BLaER1 (cell line): ENCODE data around the gene NFIC.
"Not testable (repeated sequence)": the region's sequence is repeated elsewhere in the genome, so short reads cannot be mapped to it uniquely, and the experiment has no call there.

Source experiments
- H3K27ac ChIP-seq: shearing (Covaris generic); formaldehyde crosslinking; 2 replicates; pipeline ENCODE4 v1.8.1; 2022
- H3K27me3 ChIP-seq: shearing (Covaris generic); formaldehyde crosslinking; 2 replicates; pipeline ENCODE4 v1.8.1; 2022
- H3K36me3 ChIP-seq: shearing (Covaris generic); formaldehyde crosslinking; 2 replicates; pipeline ENCODE4 v1.8.1; 2022
- H3K4me1 ChIP-seq: shearing (Covaris generic); formaldehyde crosslinking; 2 replicates; pipeline ENCODE4 v1.8.1; 2022
- H3K4me2 ChIP-seq: shearing (Covaris generic); formaldehyde crosslinking; 2 replicates; pipeline ENCODE4 v1.8.1; 2022
- H3K4me3 ChIP-seq: shearing (Covaris generic); formaldehyde crosslinking; 2 replicates; pipeline ENCODE4 v1.8.1; 2022
- H3K9ac ChIP-seq: shearing (Covaris generic); formaldehyde crosslinking; 2 replicates; pipeline ENCODE4 v1.8.1; 2022
- H3K9me3 ChIP-seq: shearing (Covaris generic); formaldehyde crosslinking; 2 replicates; pipeline ENCODE4 v1.8.1; 2022
- H4K20me1 ChIP-seq: shearing (Covaris generic); formaldehyde crosslinking; 2 replicates; pipeline ENCODE4 v1.8.1; 2022
- Cebpa-rat ChIP-seq: shearing (Covaris generic); IDR thresholded peaks from 2 replicates; pipeline ENCODE4 v1.8.1; 2022

The NFIC gene

DNA sequence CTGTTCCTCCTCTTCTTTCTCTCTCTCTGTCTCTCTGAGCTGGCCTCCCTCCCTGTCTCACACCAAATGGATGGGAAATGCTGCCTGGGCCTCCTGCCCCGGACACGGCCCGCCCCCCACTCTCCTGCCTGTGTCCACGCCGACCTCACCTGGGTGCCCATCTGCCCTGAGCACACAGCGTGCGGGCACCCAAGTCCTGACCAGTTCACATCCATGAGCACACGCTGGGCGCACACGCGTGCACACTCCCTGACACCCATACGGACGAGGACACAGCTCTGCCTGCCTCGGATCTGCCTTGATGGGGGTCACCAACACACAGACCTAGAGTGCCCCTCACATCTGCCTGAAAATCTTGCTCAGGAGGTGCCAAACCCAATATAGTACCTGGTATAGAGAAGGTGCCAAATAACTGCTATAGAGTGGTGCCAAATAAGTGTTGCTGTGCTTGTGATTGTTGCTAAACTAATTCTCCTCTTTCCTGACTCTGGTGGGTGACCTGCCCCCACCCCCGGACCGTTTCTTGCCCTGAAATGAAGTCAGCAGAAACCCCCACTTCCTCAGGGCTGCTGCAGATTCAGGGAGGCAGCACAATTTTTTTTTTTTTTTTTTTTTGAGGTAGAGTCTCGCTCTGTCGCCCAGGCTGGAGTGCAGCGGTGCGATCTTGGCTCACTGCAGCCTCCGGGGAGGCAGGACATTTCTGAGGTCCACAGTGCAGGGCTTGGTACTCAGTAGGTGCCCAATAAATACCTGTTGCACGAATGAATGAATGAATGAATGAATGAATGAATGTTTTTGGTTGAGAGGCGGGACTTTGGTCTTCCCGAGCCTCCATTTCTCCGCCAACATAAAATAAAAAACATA lies 4.6 kb downstream of the NFIC start:
- Histone ChIP-seq H3K36me3 (peaks cover 20% of the 10 kb centered on the region), H3K27me3 (no peaks in the 10 kb centered on the region), H3K9me3 (no peaks in the 10 kb centered on the region), H3K9ac (0 out of 2 replicates have a peak overlapping the region, but pooled peaks have one; percentile 90), H3K27ac (peak overlapping the region; percentile 95), H3K4me2 (peak overlapping the region; percentile 96), H3K4me3 (no peak overlapping the region; the same call in 1 of the 2 replicates), H3K4me1 (peaks cover 83% of the 10 kb centered on the region), H4K20me1 (peaks cover 83% of the 10 kb centered on the region)
- TF ChIP-seq Cebpa-rat, result no peak

GRCh38 chr19:3372413-3372812 lies 6.0 kb downstream of the NFIC start:
- no peak overlapping the region for H3K9ac ChIP-seq
- H3K27me3 ChIP-seq, result no peaks in the 10 kb centered on the region
- H3K36me3 ChIP-seq, result peaks cover 20% of the 10 kb centered on the region
- 0 out of 2 replicates have a peak overlapping the region, but pooled peaks have one; percentile 22 for H3K27ac ChIP-seq
- no peaks in the 10 kb centered on the region for H3K9me3 ChIP-seq
- H3K4me2 ChIP-seq, result peak overlapping the region; percentile 49
- no peak overlapping the region for H3K4me3 ChIP-seq
- H3K4me1 ChIP-seq, result peaks cover 84% of the 10 kb centered on the region
- no peak for TF ChIP-seq Cebpa-rat
- peaks cover 97% of the 10 kb centered on the region for H4K20me1 ChIP-seq

- H3K27ac ChIP-seq, result peak overlapping the region; percentile 44
- H3K4me1 ChIP-seq, result peaks cover 76% of the 10 kb centered on the region
- no peak overlapping the region for H3K9ac ChIP-seq
- no peak overlapping the region for H3K4me3 ChIP-seq
- TF ChIP-seq Cebpa-rat, result no peak
- H4K20me1 ChIP-seq, result peaks cover 98% of the 10 kb centered on the region
- H3K9me3 ChIP-seq, result no peaks in the 10 kb centered on the region
- H3K27me3 ChIP-seq, result no peaks in the 10 kb centered on the region
- peaks cover 28% of the 10 kb centered on the region for H3K36me3 ChIP-seq
- H3K4me2 ChIP-seq, result peak overlapping the region; percentile 52
Measured at GRCh38 chr19:3373971-3374368, 7.6 kb downstream of the NFIC start.

DNA sequence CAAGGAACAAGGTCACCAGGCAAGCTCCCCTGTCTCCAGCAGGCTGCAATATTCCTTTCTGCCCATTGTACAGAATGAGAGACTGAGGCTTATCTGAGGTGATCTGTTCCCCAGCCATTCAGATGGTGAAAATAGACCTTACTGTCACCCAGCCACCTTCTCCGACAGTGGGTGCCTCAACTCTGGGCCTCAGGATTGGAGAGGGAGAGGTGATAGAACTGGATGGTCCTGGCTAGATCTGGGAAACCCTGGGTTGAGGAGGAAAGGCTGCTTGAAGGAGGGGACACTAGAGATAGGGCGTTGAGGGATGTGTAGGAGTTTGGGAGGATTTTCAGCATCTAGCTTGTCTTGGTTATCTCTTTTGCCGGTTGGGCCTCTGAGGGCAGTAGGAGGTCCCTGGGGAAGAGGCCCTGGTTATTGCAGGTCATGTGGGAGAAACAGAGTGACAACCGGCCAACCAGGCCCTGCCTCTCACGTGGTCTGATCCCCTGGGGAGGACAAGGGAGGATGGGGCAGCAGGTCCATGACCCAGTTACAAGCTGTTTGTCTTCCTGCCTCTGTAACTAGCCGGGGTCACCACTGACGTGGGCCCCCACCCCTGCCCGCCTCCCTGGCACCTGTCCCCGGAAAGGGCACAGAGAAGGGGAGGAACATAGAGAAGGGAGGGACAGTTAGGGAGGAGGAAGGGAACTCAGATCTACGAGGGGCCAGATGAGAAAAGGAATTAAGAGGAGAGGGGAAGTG lies 8.2 kb downstream of the NFIC start:
- peaks cover 28% of the 10 kb centered on the region for H3K36me3 ChIP-seq
- no peak overlapping the region; the same call in 1 of the 2 replicates for H3K9ac ChIP-seq
- peak overlapping the region; percentile 52 for H3K4me2 ChIP-seq

GRCh38 chr19:3375221-3376090 lies 9.1 kb downstream of the NFIC start:
- H3K9ac ChIP-seq, result no peak overlapping the region; the same call in 1 of the 2 replicates
- H3K27me3 ChIP-seq, result no peaks in the 10 kb centered on the region
- H3K4me2 ChIP-seq, result 0 out of 2 replicates have a peak overlapping the region, but pooled peaks have one; percentile 52
- peaks cover 28% of the 10 kb centered on the region for H3K36me3 ChIP-seq
- H4K20me1 ChIP-seq, result peaks cover 98% of the 10 kb centered on the region
- TF ChIP-seq Cebpa-rat, result no peak
- H3K27ac ChIP-seq, result peak overlapping the region; percentile 41
- no peak overlapping the region for H3K4me3 ChIP-seq
- H3K9me3 ChIP-seq, result no peaks in the 10 kb centered on the region
- peaks cover 61% of the 10 kb centered on the region for H3K4me1 ChIP-seq

More for the DNA sequence above, 8.2 kb downstream of the NFIC start:
- Histone ChIP-seq H3K27me3 (no peaks in the 10 kb centered on the region), H3K4me3 (no peak overlapping the region), H3K27ac (peak overlapping the region; percentile 44; the same call in 1 of the 2 replicates), H4K20me1 (peaks cover 98% of the 10 kb centered on the region), H3K4me1 (peaks cover 71% of the 10 kb centered on the region), H3K9me3 (no peaks in the 10 kb centered on the region)
- no peak for TF ChIP-seq Cebpa-rat

DNA sequence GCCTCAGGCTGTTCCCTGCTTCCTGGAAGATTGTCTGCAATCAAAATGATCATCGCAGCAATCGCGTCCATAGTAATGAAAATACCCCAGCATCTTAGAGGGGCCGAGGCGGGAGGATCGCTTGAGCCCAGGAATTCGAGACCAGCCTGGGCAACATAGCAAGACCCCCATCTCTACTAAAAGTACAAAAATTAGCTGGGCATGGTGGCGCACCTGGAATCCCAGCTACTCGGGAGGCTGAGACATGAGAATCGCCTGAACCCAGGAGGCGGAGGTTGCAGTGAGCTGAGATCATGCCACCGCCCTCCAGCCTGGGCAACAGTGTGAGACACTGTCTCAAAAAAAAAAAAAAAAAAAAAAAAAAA lies 9.7 kb downstream of the NFIC start:
- not testable (repeated sequence) for H3K27ac ChIP-seq, H3K4me3 ChIP-seq, H3K4me2 ChIP-seq, H3K9me3 ChIP-seq, H3K9ac ChIP-seq, H3K27me3 ChIP-seq
- peaks cover 98% of the 10 kb centered on the region for H4K20me1 ChIP-seq
- H3K4me1 ChIP-seq, result peaks cover 55% of the 10 kb centered on the region
- peaks cover 34% of the 10 kb centered on the region for H3K36me3 ChIP-seq

DNA sequence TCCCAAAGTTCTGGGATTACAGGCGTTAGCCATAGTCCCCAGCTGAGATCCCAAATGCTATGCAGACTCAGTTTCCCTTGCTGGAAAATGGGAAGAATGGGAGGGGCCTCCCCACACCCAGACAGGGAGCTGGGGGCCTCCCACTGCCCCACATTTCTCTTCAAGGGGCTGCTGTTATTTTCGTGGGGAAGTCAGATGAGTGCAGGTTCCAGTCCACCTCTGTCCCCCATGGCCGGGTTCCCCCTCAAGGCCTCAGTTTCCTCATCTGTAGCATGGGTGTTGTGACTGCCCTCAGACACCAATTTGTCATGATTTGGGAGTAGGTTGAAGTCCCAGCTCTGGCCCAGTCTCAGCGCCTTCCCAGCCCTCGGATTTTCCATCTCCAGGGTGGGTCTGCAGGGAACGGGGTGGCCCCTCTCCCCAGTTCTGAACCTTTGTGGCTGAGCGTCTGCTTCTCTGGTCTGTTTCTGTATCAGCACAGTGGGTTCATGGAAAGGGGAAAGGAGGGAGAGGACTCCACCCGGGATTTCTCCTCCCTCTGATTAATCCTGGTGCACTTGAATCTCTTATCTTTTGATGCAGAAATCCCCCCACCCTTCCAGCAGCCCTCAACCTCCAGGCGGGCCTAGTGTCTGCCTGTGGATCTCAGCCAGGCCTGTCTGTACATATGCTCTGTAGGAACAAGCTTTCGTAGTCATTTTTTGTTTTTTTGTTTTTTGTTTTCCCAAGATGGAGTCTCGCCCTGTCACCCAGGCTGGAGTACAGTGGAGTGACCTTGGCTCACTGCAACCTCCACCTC lies 12.2 kb downstream of the NFIC start:
- Histone ChIP-seq H3K36me3 (peaks cover 59% of the 10 kb centered on the region), H3K27me3 (no peaks in the 10 kb centered on the region), H3K4me3 (no peak overlapping the region), H4K20me1 (peaks cover 100% of the 10 kb centered on the region), H3K9ac (no peak overlapping the region), H3K27ac (peak overlapping the region; percentile 18; the same call in 1 of the 2 replicates), H3K4me1 (peaks cover 44% of the 10 kb centered on the region), H3K9me3 (no peaks in the 10 kb centered on the region), H3K4me2 (no peak overlapping the region)
- TF ChIP-seq Cebpa-rat, result no peak

DNA sequence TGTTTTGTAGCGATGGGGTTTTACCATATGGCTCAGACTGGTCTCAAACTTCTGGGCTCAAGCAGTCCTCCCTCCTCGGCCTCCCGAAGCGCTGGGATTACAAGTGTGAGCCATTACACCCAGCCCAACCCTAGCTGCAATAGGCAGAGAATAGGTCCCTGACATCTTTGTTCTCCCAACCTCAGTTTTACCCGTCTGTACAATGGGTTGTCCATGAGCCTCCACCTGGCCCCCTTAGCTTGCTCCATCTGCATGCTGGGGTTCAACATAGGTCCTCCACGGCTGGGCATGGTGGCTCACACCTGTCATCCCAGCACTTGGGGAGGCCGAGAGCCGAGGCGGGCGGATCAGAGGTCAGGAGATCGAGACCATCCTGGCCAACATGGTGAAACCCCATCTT lies 14.4 kb downstream of the NFIC start:
- H3K4me1 ChIP-seq, result peaks cover 43% of the 10 kb centered on the region
- H3K9me3 ChIP-seq, result no peaks in the 10 kb centered on the region
- no peak overlapping the region for H3K9ac ChIP-seq
- TF ChIP-seq Cebpa-rat, result no peak
- H3K27me3 ChIP-seq, result no peaks in the 10 kb centered on the region
- H3K4me3 ChIP-seq, result no peak overlapping the region
- H4K20me1 ChIP-seq, result peaks cover 99% of the 10 kb centered on the region
- H3K27ac ChIP-seq, result no peak overlapping the region
- no peak overlapping the region for H3K4me2 ChIP-seq
- peaks cover 51% of the 10 kb centered on the region for H3K36me3 ChIP-seq
